PC-9 (cell line): Measurements from ENCODE around the gene EBNA1BP2. TPM values are rescaled to one million over a fixed set of nuclear protein-coding genes. Genes with fewer than 3 reads are reported as not detected.

Experiments
- BruUV-seq: library from RNA; stranded (reverse); fragments of 400-500 nt; replicated peaks from 2 replicates; lab custom pipeline; 2021; lab: Mats Ljungman, UMichigan
- CTCF ChIA-PET: fragments of 300-600 bp; sonication (Branson Sonifier 250); formaldehyde crosslinking; loops from one replicate; lab custom pipeline; 2022; ENCODE audit warnings: antibody characterized with exemption; lab: Charles Lee
- POLR2A ChIA-PET: fragments of 300-600 bp; sonication (Branson Sonifier 250); formaldehyde crosslinking; loops from one replicate; lab custom pipeline; 2022; ENCODE audit warnings: antibody characterized with exemption; ENCODE audit not compliant: unreplicated experiment; lab: Charles Lee
- DNase-seq, 2 experiments: peaks; one replicate each; pipeline versions ENCODE4 v3.0.0 to v3.0.0-alpha.2; 2015 to 2022; ENCODE audit warnings: mixed read lengths in 1 of 2
- H2AFZ ChIP-seq: fragments of 200-600 bp; sonication (generic); 2 replicates; pipeline ENCODE4 v1.8.1; 2017; ENCODE audit warnings: antibody characterized with exemption
- H3F3A ChIP-seq: fragments of 200-600 bp; sonication (generic); 2 replicates; pipeline ENCODE4 v1.8.1; 2017; ENCODE audit warnings: antibody characterized with exemption, mild to moderate bottlenecking, low read depth; ENCODE audit not compliant: insufficient read depth
- H3K27ac ChIP-seq: fragments of 200-600 bp; sonication (generic); 2 replicates; pipeline ENCODE4 v1.6.1; 2016; ENCODE audit warnings: mixed run types
- H3K27me3 ChIP-seq: fragments of 200-600 bp; sonication (generic); 2 replicates; pipeline ENCODE4 v1.6.1; 2016; ENCODE audit warnings: low read depth, mixed run types; ENCODE audit not compliant: insufficient read depth
- H3K36me3 ChIP-seq: fragments of 200-600 bp; sonication (generic); 2 replicates; pipeline ENCODE4 v1.6.1; 2016; ENCODE audit warnings: low read depth, mixed run types
- H3K4me1 ChIP-seq: fragments of 200-600 bp; sonication (generic); replicated peaks from 2 replicates; pipeline ENCODE4 v1.6.1; 2016; ENCODE audit warnings: mixed run types; ENCODE audit not compliant: insufficient read depth
- H3K4me2 ChIP-seq: fragments of 200-600 bp; sonication (generic); 2 replicates; pipeline ENCODE4 v1.6.1; 2017; ENCODE audit warnings: mixed run types
- H3K4me3 ChIP-seq: fragments of 200-600 bp; sonication (generic); 2 replicates; pipeline ENCODE4 v1.6.1; 2016; ENCODE audit warnings: mixed run types
- H3K79me2 ChIP-seq: fragments of 200-600 bp; sonication (generic); 2 replicates; pipeline ENCODE4 v1.6.1; 2017; ENCODE audit warnings: low read depth, mixed run types
- H3K9me2 ChIP-seq: fragments of 200-600 bp; sonication (generic); 2 replicates; pipeline ENCODE4 v1.8.1; 2017; ENCODE audit warnings: mild to moderate bottlenecking; ENCODE audit not compliant: insufficient read depth
- H3K9me3 ChIP-seq: fragments of 200-600 bp; sonication (generic); 2 replicates; pipeline ENCODE4 v1.8.1; 2016; ENCODE audit warnings: low read depth; ENCODE audit not compliant: insufficient read depth
- H4K20me1 ChIP-seq: fragments of 200-600 bp; sonication (generic); 2 replicates; pipeline ENCODE4 v1.8.1; 2017; ENCODE audit not compliant: insufficient read depth
- CTCF ChIP-seq: fragments of 200-600 bp; sonication (generic); conservative IDR thresholded peaks from 2 replicates; pipeline ENCODE4 v1.6.1; 2017; ENCODE audit warnings: mixed run types, antibody characterized with exemption, mild to moderate bottlenecking, moderate library complexity
- EZH2 ChIP-seq: fragments of 200-600 bp; sonication (generic); IDR thresholded peaks from 2 replicates; pipeline ENCODE4 v1.8.0; 2017; ENCODE audit warnings: antibody characterized with exemption, low read depth
- intact Hi-C: fragments of 100-400 bp; cut with micrococcal nuclease; formaldehyde crosslinking; loops from one replicate; pipeline ENCODE4 v1.10.0; 2022; ENCODE audit not compliant: unreplicated experiment
- total RNA-seq: library from RNA; stranded (reverse); gene quantifications from 2 replicates; pipeline ENCODE4 v1.2.3, GENCODE V29; 2021

EBNA1BP2 gene
- total RNA-seq, 1 experiment from 2014 or later, result 153 TPM

GRCh38 chr1:43197343-43198127, 25.4 kb upstream of the EBNA1BP2 start:
- Histone ChIP-seq H3K9me2 (no peaks in the 10 kb centered on the region), H3K9me3 (peaks cover 23% of the 10 kb centered on the region), H3F3A (peaks cover 6% of the 10 kb centered on the region; the same call in 1 of the 2 replicates), H3K4me2 (no peak overlapping the region), H3K27me3 (no peaks in the 10 kb centered on the region), H3K4me3 (no peak overlapping the region), H3K36me3 (no peaks in the 10 kb centered on the region), H3K79me2 (no peaks in the 10 kb centered on the region), H2AFZ (no peak overlapping the region), H4K20me1 (no peaks in the 10 kb centered on the region), H3K4me1 (no peaks in the 10 kb centered on the region), H3K27ac (no peak overlapping the region)
- CTCF ChIA-PET, result interaction anchor here (0.6 kb wide), 1 partner anchor 123 kb away, joined by 7 read pairs; no protein-coding TSS in a partner anchor
- intact Hi-C loops, result no loop called here
- no peak for DNase-seq
- TF ChIP-seq CTCF, result no peak
- no peak for TF ChIP-seq EZH2
- POLR2A ChIA-PET, result no interaction called here
- BruUV-seq, result no TSS peak

- Histone ChIP-seq H4K20me1 (no peaks in the 10 kb centered on the region), H3K36me3 (no peaks in the 10 kb centered on the region), H3K27me3 (no peaks in the 10 kb centered on the region), H3K4me1 (no peaks in the 10 kb centered on the region), H3K4me3 (no peak overlapping the region), H3K27ac (no peak overlapping the region), H3K9me2 (no peaks in the 10 kb centered on the region), H3K9me3 (peaks cover 22% of the 10 kb centered on the region), H2AFZ (no peak overlapping the region), H3F3A (peaks cover 6% of the 10 kb centered on the region; the same call in 1 of the 2 replicates), H3K4me2 (no peak overlapping the region), H3K79me2 (no peaks in the 10 kb centered on the region)
- DNase-seq, result no peak
- ChIA-PET CTCF (no interaction called here), POLR2A (no interaction called here)
- intact Hi-C loops, result no loop called here
- BruUV-seq, result no TSS peak
- TF ChIP-seq EZH2 (no peak), CTCF (no peak)
Observed at GRCh38 chr1:43194509-43194908, 22.4 kb upstream of the EBNA1BP2 start.

DNA sequence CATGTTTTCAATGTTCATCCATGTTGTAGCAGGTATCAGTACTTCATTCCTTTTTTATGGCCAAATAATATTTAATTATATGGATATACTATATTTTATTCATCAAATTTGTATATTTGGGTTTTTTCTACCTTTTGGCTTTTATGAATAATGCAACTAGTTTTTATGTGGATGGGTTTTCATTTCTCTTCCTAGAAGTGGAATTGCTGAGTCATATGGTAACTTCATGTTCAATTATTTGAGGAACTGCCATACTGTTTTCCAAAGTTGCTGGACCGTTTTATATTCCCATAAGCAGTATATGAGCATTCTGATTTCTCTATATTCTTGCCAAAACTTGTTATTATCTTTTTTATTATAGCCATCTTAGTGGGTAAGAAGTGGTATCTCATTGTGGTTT, 16.0 kb upstream of the EBNA1BP2 start:
- Histone ChIP-seq H3K4me2 (no peak overlapping the region), H3K27me3 (no peaks in the 10 kb centered on the region), H2AFZ (no peak overlapping the region), H3K27ac (no peak overlapping the region), H3K4me1 (no peaks in the 10 kb centered on the region), H3K9me2 (no peaks in the 10 kb centered on the region), H4K20me1 (no peaks in the 10 kb centered on the region), H3K9me3 (peaks cover 8% of the 10 kb centered on the region; the same call in 1 of the 2 replicates), H3K36me3 (no peaks in the 10 kb centered on the region), H3K79me2 (no peaks in the 10 kb centered on the region), H3K4me3 (no peak overlapping the region), H3F3A (no peaks in the 10 kb centered on the region)
- intact Hi-C loops, result no loop called here
- DNase-seq, result no peak
- BruUV-seq, result no TSS peak
- POLR2A ChIA-PET, result no interaction called here
- no peak for TF ChIP-seq EZH2
- TF ChIP-seq CTCF, result no peak
- CTCF ChIA-PET, result no interaction called here
